Measurements from ENCODE around the gene PLXNC1. TPM values are rescaled to one million over a fixed set of nuclear protein-coding genes. Genes with fewer than 3 reads are reported as not detected.

Gene PLXNC1
- total RNA-seq, result 1.4 and 2.3 TPM in 2 replicates

GRCh38 chr12:94147991-94148738, at the start of gene PLXNC1:
Gene PLXNC1, plus strand, starts transcription at chr12:94148577. Its CDS starts 395 bp downstream, at chr12:94148972.

